MCF 10A (cell line): ENCODE data around the gene GAS7. TPM values are rescaled to one million over a fixed set of nuclear protein-coding genes. Genes with fewer than 3 reads are reported as not detected.

Experiments used
- BruUV-seq: library from RNA; stranded (reverse); fragments of 400-500 nt; replicated peaks from 2 replicates; lab custom pipeline; 2021; lab: Mats Ljungman, UMichigan
- CTCF ChIA-PET: fragments of 300-600 bp; sonication (Branson Sonifier 250); formaldehyde crosslinking; extraction: SDS; loops from one replicate; lab custom pipeline; 2021; ENCODE audit warnings: antibody characterized with exemption, inconsistent platforms; lab: Yijun Ruan, JAX
- POLR2A ChIA-PET: fragments of 300-600, 350-650 bp; sonication (Branson Sonifier 250); formaldehyde crosslinking; extraction: SDS; loops from one replicate; lab custom pipeline; 2020; ENCODE audit warnings: antibody characterized with exemption, inconsistent platforms; lab: Yijun Ruan, JAX
- DNase-seq: peaks from one replicate; pipeline ENCODE4 v3.0.0-alpha.2; 2018; ENCODE audit not compliant: unreplicated experiment
- H3K27ac Mint-ChIP-seq: one replicate; pipeline ENCODE4 v1.8.0; 2022; ENCODE audit warnings: mild to moderate bottlenecking, low read depth, mixed read lengths; ENCODE audit not compliant: unreplicated experiment
- H3K27me3 Mint-ChIP-seq: one replicate; pipeline ENCODE4 v1.8.0; 2022; ENCODE audit warnings: mixed read lengths; ENCODE audit not compliant: insufficient read depth, unreplicated experiment
- H3K36me3 Mint-ChIP-seq: one replicate; pipeline ENCODE4 v1.8.0; 2022; ENCODE audit warnings: mild to moderate bottlenecking, moderate library complexity, mixed read lengths; ENCODE audit not compliant: insufficient read depth, unreplicated experiment
- H3K4me1 Mint-ChIP-seq: one replicate; pipeline ENCODE4 v1.8.0; 2022; ENCODE audit warnings: mixed read lengths; ENCODE audit not compliant: insufficient read depth, unreplicated experiment
- H3K4me3 Mint-ChIP-seq: one replicate; pipeline ENCODE4 v1.8.0; 2022; ENCODE audit warnings: mild to moderate bottlenecking, moderate library complexity, mixed read lengths; ENCODE audit not compliant: unreplicated experiment
- H3K9me3 Mint-ChIP-seq: one replicate; pipeline ENCODE4 v1.8.0; 2022; ENCODE audit warnings: mixed read lengths; ENCODE audit not compliant: unreplicated experiment
- intact Hi-C: fragments of 100-400 bp; cut with micrococcal nuclease; formaldehyde crosslinking; loops from 2 replicates; pipeline ENCODE4 v1.14.1; 2022
- total RNA-seq: library from RNA; stranded (reverse); gene quantifications from 2 replicates; pipeline ENCODE4 v1.2.3, GENCODE V29; 2022
- TF ChIP-seq, protein P1 (sequence below): fragments of 200-600 bp; IDR thresholded peaks from one replicate; pipeline ENCODE4 v1.8.0; 2022; ENCODE audit warnings: antibody characterized with exemption, mild to moderate bottlenecking; ENCODE audit not compliant: unreplicated experiment

Gene GAS7
- total RNA-seq, 1 experiment from 2014 or later: not detected

- H3K27ac Mint-ChIP-seq: no peak overlapping the region
- BruUV-seq: no TSS peak
Observed at GRCh38 chr17:10169290-10169689, 29.1 kb downstream of the GAS7 start.

GRCh38 chr17:10166176-10166935, 32.0 kb downstream of the GAS7 start:
- DNase-seq: no peak
- no TSS peak for BruUV-seq
- POLR2A ChIA-PET: interaction anchor here (1.1 kb wide), 1 partner anchor 26 kb away, joined by 3 read pairs; no protein-coding TSS in a partner anchor
- TF ChIP-seq, protein P1, sequence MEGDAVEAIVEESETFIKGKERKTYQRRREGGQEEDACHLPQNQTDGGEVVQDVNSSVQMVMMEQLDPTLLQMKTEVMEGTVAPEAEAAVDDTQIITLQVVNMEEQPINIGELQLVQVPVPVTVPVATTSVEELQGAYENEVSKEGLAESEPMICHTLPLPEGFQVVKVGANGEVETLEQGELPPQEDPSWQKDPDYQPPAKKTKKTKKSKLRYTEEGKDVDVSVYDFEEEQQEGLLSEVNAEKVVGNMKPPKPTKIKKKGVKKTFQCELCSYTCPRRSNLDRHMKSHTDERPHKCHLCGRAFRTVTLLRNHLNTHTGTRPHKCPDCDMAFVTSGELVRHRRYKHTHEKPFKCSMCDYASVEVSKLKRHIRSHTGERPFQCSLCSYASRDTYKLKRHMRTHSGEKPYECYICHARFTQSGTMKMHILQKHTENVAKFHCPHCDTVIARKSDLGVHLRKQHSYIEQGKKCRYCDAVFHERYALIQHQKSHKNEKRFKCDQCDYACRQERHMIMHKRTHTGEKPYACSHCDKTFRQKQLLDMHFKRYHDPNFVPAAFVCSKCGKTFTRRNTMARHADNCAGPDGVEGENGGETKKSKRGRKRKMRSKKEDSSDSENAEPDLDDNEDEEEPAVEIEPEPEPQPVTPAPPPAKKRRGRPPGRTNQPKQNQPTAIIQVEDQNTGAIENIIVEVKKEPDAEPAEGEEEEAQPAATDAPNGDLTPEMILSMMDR: no peak
- H3K9me3 Mint-ChIP-seq: peaks cover 16% of the 10 kb centered on the region
- intact Hi-C loops: no loop called here
- H3K27ac Mint-ChIP-seq: no peak overlapping the region
- H3K4me1 Mint-ChIP-seq: no peaks in the 10 kb centered on the region
- no peak overlapping the region for H3K4me3 Mint-ChIP-seq
- CTCF ChIA-PET: interaction anchor here (0.6 kb wide), 2 partner anchors 17 to 446 kb away, joined by 3 read pairs; no protein-coding TSS in a partner anchor
- no peaks in the 10 kb centered on the region for H3K36me3 Mint-ChIP-seq
- no peaks in the 10 kb centered on the region for H3K27me3 Mint-ChIP-seq

More at GRCh38 chr17:10169290-10169689, 29.1 kb downstream of the GAS7 start:
- Mint-ChIP-seq H3K4me3 (no peak overlapping the region), H3K9me3 (peaks cover 24% of the 10 kb centered on the region), H3K4me1 (peaks cover 5% of the 10 kb centered on the region), H3K36me3 (peaks cover 7% of the 10 kb centered on the region), H3K27me3 (no peaks in the 10 kb centered on the region)
- intact Hi-C loops: no loop called here
- ChIA-PET POLR2A (no interaction called here), CTCF (no interaction called here)
- no peak for DNase-seq
- TF ChIP-seq, protein P1: no peak

- H3K9me3 Mint-ChIP-seq: no peaks in the 10 kb centered on the region
- CTCF ChIA-PET: interaction anchor here (1.4 kb wide), 1 partner anchor 97 kb away, joined by 3 read pairs; no protein-coding TSS in a partner anchor
- no peaks in the 10 kb centered on the region for H3K4me1 Mint-ChIP-seq
- H3K27me3 Mint-ChIP-seq: no peaks in the 10 kb centered on the region
- POLR2A ChIA-PET: interaction anchor here (0.7 kb wide), 1 partner anchor 233 kb away, joined by 4 read pairs; no protein-coding TSS in a partner anchor
- H3K27ac Mint-ChIP-seq: no peak overlapping the region
- no peaks in the 10 kb centered on the region for H3K36me3 Mint-ChIP-seq
- no peak overlapping the region for H3K4me3 Mint-ChIP-seq
- intact Hi-C loops: no loop called here
- no peak for DNase-seq
- TF ChIP-seq, protein P1: no peak
- BruUV-seq: no TSS peak
Observed at GRCh38 chr17:10162096-10162495, 36.3 kb downstream of the GAS7 start.

DNA sequence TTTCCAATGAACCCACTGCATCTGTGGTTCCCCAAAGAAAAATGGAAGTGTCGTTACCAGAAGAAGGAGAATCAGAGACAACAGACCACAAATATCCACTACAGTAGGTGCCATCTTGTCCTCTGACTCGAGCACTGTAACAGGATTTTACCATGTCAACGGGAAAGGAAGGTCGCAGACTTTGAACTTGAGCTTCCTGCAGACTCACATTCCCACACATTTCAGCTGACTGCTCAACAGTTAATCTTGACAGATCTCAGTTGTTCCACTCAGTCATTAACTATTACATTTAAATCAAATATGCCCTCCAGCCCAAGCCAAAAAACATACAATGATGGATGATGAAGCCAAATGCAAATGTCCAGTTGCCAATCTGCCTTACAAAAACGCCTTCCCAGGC, 37.0 kb downstream of the GAS7 start:
- BruUV-seq: no TSS peak
- H3K9me3 Mint-ChIP-seq: no peaks in the 10 kb centered on the region
- H3K27me3 Mint-ChIP-seq: no peaks in the 10 kb centered on the region
- no peak overlapping the region for H3K27ac Mint-ChIP-seq
- intact Hi-C loops: no loop called here
- no peaks in the 10 kb centered on the region for H3K36me3 Mint-ChIP-seq
- TF ChIP-seq, protein P1: no peak
- DNase-seq: no peak
- H3K4me1 Mint-ChIP-seq: no peaks in the 10 kb centered on the region
- H3K4me3 Mint-ChIP-seq: no peak overlapping the region
- ChIA-PET CTCF (interaction anchor here (1.4 kb wide), 1 partner anchor 96 kb away, joined by 3 read pairs; no protein-coding TSS in a partner anchor), POLR2A (interaction anchor here (1.2 kb wide), 1 partner anchor 16 kb away, joined by 4 read pairs; no protein-coding TSS in a partner anchor)
